Lower leg skin (tissue), 4 donors: ENCODE results near the gene ITGA7. TPM values are rescaled to one million over a fixed set of nuclear protein-coding genes. Genes with fewer than 3 reads are reported as not detected.
A peak's percentile ranks its signal among the peaks of the same experiment; 100 is the strongest.

ENCODE experiments used
- DNase-seq, 2 donors: peaks; one replicate each; pipeline ENCODE4 v3.0.0-alpha.2; 2019; ENCODE audit warnings: low spot score in 2 of 2
- H3K4me3 ChIP-seq: fragments of 200-600 bp; sonication (generic); 2 replicates; pipeline ENCODE4 v1.5.1; 2017; ENCODE audit warnings: mild to moderate bottlenecking, low read depth; ENCODE audit not compliant: poor library complexity, severe bottlenecking
- POLR2A ChIP-seq, 2 donors: fragments of 450-650 bp; IDR thresholded peaks; one replicate each; pipeline ENCODE4 v1.6.1; 2016 to 2017; ENCODE audit warnings: antibody characterized with exemption in 2 of 2, mild to moderate bottlenecking in 1 of 2, moderate library complexity in 1 of 2
- WGBS, 2 donors: methylation state at CpG; one replicate each; pipeline ENCODE4 v1.1.5; 2018; 5-methylcytosine and 5-hydroxymethylcytosine counted together
- intact Hi-C: fragments of 100-400 bp; cut with DNase I; formaldehyde crosslinking; loops from one replicate; pipeline ENCODE4 v1.15.0; 2023; ENCODE audit warnings: low total_unique reads
- total RNA-seq, 4 donors: library from RNA; depleted of rRNA; stranded (reverse); fragments of >200 nt; gene quantifications; one replicate each; pipeline ENCODE4 v1.1.0, GENCODE V29; 2016
- TF ChIP-seq, protein P1 (sequence below), 3 donors: fragments of 450-650 bp; IDR thresholded peaks; one replicate each; pipeline ENCODE4 v1.5.1; 2016; ENCODE audit warnings: antibody characterized with exemption in 3 of 3, mild to moderate bottlenecking in 3 of 3, moderate library complexity in 2 of 3

ITGA7 gene
- total RNA-seq, 4 donors from 2014 or later: 11.0 to 20.9 (median 12.8) TPM

- H3K4me3 ChIP-seq: no peak overlapping the region
- DNase-seq: peak in 1 of 2 donors; percentile 23
- TF ChIP-seq, protein P1, sequence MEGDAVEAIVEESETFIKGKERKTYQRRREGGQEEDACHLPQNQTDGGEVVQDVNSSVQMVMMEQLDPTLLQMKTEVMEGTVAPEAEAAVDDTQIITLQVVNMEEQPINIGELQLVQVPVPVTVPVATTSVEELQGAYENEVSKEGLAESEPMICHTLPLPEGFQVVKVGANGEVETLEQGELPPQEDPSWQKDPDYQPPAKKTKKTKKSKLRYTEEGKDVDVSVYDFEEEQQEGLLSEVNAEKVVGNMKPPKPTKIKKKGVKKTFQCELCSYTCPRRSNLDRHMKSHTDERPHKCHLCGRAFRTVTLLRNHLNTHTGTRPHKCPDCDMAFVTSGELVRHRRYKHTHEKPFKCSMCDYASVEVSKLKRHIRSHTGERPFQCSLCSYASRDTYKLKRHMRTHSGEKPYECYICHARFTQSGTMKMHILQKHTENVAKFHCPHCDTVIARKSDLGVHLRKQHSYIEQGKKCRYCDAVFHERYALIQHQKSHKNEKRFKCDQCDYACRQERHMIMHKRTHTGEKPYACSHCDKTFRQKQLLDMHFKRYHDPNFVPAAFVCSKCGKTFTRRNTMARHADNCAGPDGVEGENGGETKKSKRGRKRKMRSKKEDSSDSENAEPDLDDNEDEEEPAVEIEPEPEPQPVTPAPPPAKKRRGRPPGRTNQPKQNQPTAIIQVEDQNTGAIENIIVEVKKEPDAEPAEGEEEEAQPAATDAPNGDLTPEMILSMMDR (IDR thresholded peaks at IDR 0.05): no peak
- TF ChIP-seq POLR2A (IDR thresholded peaks at IDR 0.05): no peak
- intact Hi-C loops: no loop called here
- 90 to 91% methylated on average over 5 of the region's 5 CpGs for WGBS, 2 donors
Measured at GRCh38 chr12:55679691-55680090, 28.0 kb downstream of the ITGA7 start.

GRCh38 chr12:55676707-55677106 lies 31.0 kb downstream of the ITGA7 start:
- TF ChIP-seq POLR2A (IDR thresholded peaks at IDR 0.05): no peak
- TF ChIP-seq, protein P1 (IDR thresholded peaks at IDR 0.05): no peak
- intact Hi-C loops: no loop called here
- WGBS, 2 donors: 49 to 61% methylated on average over 6 of the region's 6 CpGs
- H3K4me3 ChIP-seq: no peak overlapping the region
- DNase-seq: no peak

- 82 to 83% methylated on average over 8 of the region's 8 CpGs for WGBS, 2 donors
- TF ChIP-seq, protein P1 (IDR thresholded peaks at IDR 0.05): no peak
- no peak for TF ChIP-seq POLR2A (IDR thresholded peaks at IDR 0.05)
- DNase-seq: peak in 1 of 2 donors; percentile 42
- intact Hi-C loops: no loop called here
- no peak overlapping the region for H3K4me3 ChIP-seq
Measured at GRCh38 chr12:55675666-55676065, 32.0 kb downstream of the ITGA7 start.

GRCh38 chr12:55673638-55674037 lies 34.1 kb downstream of the ITGA7 start:
- intact Hi-C loops: no loop called here
- DNase-seq: no peak
- TF ChIP-seq, protein P1 (IDR thresholded peaks at IDR 0.05): no peak
- TF ChIP-seq POLR2A (IDR thresholded peaks at IDR 0.05): no peak
- no peak overlapping the region for H3K4me3 ChIP-seq

DNA sequence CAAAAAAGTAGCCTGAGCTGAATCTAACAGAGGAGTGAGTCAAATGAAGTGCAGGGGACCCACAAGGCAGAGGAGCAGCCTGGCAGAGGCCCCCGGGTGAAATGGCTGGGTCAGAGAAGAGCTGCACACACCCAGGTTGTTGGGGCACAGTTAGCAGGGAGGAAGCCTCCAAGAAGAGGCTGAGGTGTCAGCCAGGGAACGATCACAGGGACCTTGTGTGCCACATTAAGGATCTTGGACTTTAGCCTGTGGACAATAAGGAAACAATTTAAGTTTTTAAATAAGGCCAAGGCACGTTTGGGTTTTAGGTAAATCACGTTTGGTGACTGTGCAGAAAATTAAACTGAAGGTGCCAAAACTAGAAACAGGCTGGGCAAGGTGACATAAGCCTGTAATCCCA lies 36.0 kb downstream of the ITGA7 start:
- WGBS, 2 donors: 40 to 41% methylated on average over 4 of the region's 4 CpGs
- DNase-seq: peak in 1 of 2 donors; percentile 17
- intact Hi-C loops: no loop called here
- no peak overlapping the region for H3K4me3 ChIP-seq
- TF ChIP-seq POLR2A (IDR thresholded peaks at IDR 0.05): no peak
- TF ChIP-seq, protein P1 (IDR thresholded peaks at IDR 0.05): no peak

- intact Hi-C loops: no loop called here
- no peak overlapping the region for H3K4me3 ChIP-seq
- TF ChIP-seq POLR2A (IDR thresholded peaks at IDR 0.05): no peak
- TF ChIP-seq, protein P1 (IDR thresholded peaks at IDR 0.05): no peak
- DNase-seq: peak in 1 of 2 donors; percentile 73
Measured at GRCh38 chr12:55670276-55670675, 37.4 kb downstream of the ITGA7 start.
